Stimulated activated CD4-positive, alpha-beta T cell treated with anti-CD3 and anti-CD28 coated beads, Interleukin-4, amount 100 ng/mL, for 4 hours (primary cell): ENCODE measurements around the gene TFF2.

ENCODE experiments used
- DNase-seq, 2 experiments: peaks; one replicate each; pipeline ENCODE4 v3.0.0-alpha.2; 2020

TFF2 gene

GRCh38 chr21:42302076-42302650, 48.6 kb downstream of the TFF2 start:
- DNase-seq: no peak

GRCh38 chr21:42301371-42302075, 49.3 kb downstream of the TFF2 start:
- no peak for DNase-seq

- DNase-seq: no peak
Observed at GRCh38 chr21:42300956-42301355, 49.8 kb downstream of the TFF2 start.

GRCh38 chr21:42300045-42300583, 50.7 kb downstream of the TFF2 start:
- no peak for DNase-seq

- DNase-seq: no peak
Observed at GRCh38 chr21:42299324-42300044, 51.3 kb downstream of the TFF2 start.

- no peak for DNase-seq
Observed at GRCh38 chr21:42298657-42299056, 52.1 kb downstream of the TFF2 start.

- no peak for DNase-seq
Observed at GRCh38 chr21:42298237-42298636, 52.6 kb downstream of the TFF2 start.

GRCh38 chr21:42297377-42297776, 53.4 kb downstream of the TFF2 start:
- DNase-seq: no peak

GRCh38 chr21:42296501-42296900, 54.3 kb downstream of the TFF2 start:
- DNase-seq: no peak
